ENCODE results near the gene PCBP3.

PCBP3 gene

DNA sequence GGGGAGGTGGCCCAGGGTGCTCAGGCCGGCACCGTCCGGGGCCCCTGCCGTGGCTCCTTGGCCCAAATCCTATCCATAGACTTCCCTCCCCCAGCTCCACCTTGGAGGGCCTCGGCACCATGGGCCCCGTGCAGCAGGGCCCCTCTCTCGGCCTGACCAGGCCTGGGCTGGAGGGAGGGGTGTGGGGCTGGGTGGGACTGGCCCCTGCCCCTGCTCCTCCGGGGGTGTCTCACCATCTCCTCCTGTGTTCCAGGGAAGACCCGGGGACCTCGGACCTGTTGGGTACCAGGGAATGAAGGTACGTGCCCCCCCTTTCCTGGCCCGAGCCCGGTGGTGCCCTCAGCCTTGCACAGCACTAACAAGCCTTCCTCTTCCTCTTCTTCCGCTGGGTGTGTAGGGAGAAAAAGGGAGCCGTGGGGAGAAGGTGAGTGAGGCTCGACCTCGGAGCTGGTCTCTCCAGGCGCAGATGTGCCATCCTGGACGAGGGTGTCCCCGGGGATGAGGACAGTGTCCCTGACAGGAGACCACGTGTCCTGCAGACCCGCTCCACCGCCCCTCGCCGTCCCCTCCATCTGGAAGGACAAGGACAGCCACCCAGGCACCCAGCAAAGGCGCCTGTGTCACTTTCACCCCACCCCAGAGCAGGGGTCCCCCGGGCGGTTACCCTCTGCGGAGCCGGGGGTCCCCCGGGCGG, 346.0 kb downstream of the PCBP3 start:
- no peak for DNase-seq

DNA sequence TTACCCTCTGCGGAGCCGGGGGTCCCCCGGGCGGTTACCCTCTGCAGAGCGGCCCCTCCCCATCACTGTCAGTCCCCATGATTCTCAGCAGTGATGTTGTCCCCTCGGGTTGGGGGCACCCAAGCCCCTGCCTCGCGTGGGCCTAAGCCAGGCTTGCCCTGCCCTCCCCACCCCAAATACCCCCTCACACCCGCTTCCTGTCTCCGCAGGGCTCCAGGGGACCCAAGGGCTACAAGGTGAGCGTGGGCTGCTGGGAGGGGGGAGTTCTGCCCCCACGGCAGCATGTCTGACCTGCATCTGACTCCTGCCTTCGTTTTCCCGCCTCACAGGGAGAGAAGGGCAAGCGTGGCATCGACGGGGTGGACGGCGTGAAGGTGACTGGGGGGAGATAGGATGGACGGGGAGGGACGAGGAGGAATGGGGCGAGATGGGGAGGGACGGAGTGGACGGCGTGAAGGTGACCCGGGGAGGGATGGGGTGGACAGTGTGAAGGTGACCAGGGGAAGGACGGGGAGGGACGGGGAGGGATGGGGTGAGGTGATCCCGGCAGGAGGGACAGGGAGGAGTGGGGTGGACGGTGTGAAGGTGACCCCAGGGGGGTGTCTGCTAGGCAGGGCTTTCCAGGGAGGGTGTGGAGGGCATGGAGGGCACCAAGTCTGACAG, 346.7 kb downstream of the PCBP3 start:
- DNase-seq = no peak

DNA sequence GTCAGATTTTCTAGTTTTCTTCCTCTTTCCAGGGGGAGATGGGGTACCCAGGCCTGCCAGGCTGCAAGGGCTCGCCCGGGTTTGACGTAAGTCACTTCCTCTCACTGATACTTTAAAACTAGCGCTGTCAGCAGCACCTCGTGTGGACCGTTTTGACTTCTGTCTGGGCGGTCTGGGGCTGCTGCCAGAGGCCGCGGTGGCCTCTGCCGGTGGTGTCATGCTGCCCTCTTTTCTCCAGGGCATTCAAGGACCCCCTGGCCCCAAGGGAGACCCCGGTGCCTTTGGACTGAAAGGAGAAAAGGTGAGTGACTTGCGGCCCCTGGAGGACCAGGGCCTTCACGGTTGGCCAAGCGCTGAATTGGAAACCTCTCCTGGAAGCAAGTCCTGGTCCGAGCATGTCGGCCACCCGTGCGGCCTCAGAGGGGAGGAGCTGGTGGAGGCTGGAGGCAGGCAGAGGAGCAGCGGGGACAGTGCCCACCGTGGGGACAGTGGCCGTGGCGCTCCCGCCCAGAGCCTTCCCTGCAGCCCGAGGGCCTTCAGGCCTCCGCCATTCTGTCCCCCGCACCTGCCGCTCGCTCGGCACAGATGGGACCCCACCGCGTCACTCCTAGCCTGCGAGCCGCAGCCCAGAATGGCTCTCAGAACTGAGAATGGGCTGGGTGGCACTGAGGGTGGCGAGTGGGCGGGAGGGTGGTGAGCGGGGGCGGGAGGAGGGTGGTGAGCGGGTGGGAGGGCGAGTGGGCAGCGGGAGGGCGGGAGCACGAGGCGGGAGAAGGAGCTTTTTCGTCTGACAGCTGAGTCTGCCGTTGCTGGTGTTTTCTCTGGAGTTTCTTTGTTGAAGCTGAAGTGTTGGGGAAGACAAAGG, 347.4 kb downstream of the PCBP3 start:
- DNase-seq = no peak

DNA sequence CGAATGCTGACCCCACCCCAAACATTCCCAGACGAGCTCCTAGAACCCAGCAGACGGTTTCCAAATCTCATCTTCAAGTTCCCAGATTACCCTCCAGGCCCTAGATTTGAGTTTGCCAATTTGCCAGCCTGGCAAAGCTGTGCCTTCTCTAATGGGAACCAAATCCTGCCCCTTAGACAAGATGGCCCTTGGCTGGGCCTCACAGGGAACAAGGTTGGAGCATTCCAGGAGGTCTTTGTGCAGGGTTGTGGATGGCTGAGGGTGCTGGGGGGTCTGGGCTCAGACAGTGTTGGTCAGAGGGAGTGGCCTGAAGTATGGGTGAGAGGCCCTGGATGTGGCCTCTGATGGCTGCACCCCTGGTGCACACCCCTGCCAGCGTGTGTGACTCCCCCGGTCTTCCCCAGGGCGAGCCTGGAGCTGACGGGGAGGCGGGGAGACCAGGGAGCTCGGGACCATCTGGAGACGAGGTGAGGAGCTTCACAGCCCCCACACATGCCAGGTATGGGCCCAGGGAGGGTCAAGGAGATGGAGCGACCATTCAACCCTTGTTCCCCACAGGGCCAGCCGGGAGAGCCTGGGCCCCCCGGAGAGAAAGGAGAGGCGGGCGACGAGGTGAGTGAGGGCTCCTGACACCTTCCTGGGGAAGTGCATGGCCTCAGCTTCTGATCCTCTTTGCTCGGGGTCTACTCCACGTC, 348.2 kb downstream of the PCBP3 start:
- no peak for DNase-seq
